ENCODE data around the gene ST8SIA4.

DNA sequence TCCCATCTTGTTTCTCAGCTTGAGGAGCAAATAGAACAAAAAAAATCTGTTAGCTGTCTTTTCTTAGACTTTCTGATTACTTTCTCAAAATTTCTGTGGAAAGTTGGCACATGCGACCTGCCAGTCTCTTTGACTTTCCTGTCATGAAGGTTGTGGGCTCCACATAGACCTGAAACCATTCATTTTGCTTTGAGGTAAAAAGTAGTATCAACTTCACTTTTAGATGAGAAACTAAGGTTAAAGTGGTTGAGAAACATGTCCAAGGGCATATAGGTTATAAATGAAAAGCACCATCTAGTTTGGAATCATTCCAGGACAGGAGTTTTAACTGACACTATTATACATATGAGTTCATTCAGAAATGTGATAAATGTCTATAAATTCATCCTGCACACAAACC lies 42.7 kb downstream of the ST8SIA4 start:
- TF ChIP-seq YY1 (IDR thresholded peaks at IDR 0.05; ENCODE audit: insufficient read depth, insufficient read length) = no peak
- TF ChIP-seq SUZ12 (IDR thresholded peaks at IDR 0.05; ENCODE audit: extremely low read depth, insufficient read depth, insufficient read length) = no peak
- TF ChIP-seq ZNF274 (IDR thresholded peaks at IDR 0.05; ENCODE audit: low read depth, low read length) = no peak

Data from NT2/D1 (cell line).